GM19468 (cell line): Measurements from ENCODE around the gene CD5L.

Experiments
- ATAC-seq: cut with Tn5 transposase; IDR thresholded peaks from one replicate; pipeline ENCODE4 v1.9.1; 2021; ENCODE audit warnings: mild to moderate bottlenecking, moderate library complexity, moderate number of reproducible peaks; ENCODE audit not compliant: unreplicated experiment; ENCODE audit errors: extremely low read depth

The CD5L gene

DNA sequence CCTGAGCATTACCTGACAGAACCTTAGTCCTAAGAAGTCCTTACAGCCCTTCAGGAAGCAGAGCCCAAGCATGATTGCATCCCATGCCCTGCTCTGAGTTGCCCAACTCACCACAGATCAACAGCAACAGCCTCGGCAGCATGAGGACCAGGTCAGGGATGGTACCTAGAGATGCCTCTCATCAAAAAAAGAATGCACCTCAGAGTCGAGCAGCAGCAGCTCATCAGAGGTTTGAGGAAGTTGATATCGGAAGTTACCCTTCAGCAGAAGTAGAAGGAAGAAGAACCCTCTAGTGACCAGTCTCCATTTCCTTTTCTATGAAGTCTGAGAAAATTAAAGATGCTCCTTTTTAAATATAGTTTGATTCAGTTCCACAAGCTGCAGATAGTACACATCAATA is 21.7 kb downstream of the CD5L start, which contains the start of gene FCRL1:
Gene FCRL1, minus strand, starts transcription at position 225 of the 400 bp plus-strand sequence. Its CDS starts 83 bp downstream, at position 142.
- no peak for ATAC-seq

DNA sequence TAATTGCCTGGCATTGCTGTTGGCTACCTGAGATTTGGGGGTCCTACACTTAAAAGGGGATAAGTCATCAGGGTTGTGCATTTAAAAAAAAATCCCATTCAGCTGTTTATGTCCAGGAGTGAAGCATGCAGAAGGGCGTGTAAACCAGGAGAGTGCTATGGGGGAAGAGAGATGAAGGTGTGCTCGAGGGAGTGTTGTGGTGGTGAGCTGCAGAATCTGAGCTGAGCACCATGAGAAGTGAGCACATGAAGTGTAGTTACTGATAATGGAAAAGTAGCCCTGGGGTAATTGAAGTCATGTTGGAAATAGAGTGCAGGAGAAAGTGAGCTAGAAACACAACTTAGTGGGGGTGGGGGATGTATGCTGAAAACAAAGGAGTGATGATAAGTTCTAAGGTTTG is 22.4 kb downstream of the CD5L start:
- ATAC-seq, result no peak

DNA sequence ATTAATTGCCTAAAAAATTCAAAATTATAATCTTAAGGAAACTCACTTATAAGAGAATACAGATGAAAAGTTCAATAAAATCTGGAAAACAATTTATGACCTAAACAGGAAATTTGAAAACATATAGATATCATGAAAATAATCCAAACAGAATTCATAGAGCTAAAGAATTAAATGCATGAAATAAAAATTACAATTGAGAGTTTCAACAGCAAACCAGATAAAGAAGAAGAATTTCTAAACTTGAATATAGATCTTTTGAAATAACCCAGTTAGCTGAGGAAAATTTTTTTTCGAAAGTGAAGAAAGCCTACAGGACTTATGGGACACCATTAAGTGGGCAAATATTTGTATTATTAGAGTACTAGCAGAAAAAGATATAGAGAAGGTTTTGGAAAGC is 28.3 kb downstream of the CD5L start:
- no peak for ATAC-seq

DNA sequence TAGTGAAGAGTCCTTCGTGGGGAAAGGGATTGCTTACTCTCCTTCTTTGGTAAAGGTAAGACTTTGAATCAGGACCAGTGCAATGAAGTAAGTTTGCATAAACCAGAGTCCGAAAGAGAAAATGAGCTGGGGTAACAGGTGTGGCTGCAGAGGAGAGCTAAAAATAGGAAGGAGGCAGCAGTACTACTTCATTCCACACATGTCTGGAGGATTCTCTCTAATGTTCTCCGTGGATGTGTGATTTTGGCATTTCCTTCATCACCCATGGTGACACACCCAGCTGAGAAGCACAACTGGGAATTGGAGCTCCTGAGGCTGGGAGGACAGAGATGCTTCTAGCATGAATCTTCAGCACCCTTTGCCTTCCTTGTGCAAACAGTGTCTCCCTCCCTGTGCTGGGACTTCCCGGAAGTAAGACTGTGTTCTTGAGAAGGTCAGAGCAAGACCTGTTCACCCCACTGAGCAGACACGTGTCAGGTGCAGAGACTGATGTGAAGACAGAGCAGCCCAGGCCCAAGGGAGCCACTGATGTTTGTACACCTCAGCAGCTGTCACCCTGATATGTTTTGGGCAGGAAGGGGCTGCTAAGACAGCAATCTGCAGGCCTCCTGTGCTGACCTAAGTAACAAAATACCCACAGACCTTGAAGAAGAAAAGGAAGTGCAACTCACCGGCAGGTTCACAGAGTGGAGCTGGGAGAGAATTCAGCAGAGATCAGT is 35.0 kb downstream of the CD5L start:
- ATAC-seq, result peak; percentile 69

DNA sequence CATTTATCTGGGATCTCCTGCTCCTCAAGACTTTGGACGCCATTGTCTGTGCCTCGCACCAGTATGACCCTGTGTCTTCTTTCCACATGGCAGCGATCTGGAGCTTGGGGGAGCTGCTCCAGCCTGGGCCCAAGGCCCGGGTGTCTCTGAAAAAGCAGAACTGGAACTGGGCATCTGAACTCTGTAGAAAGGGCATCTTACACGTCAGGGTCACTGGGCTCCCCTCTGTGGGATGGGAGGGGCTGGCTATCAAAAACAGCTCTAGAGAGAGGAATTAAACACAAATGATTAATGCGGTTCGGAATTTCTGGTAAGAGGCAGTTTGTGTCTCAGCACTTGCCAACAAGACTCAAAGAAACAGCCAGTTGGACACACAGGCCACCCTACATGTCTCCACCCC is 37.8 kb downstream of the CD5L start:
- no peak for ATAC-seq

DNA sequence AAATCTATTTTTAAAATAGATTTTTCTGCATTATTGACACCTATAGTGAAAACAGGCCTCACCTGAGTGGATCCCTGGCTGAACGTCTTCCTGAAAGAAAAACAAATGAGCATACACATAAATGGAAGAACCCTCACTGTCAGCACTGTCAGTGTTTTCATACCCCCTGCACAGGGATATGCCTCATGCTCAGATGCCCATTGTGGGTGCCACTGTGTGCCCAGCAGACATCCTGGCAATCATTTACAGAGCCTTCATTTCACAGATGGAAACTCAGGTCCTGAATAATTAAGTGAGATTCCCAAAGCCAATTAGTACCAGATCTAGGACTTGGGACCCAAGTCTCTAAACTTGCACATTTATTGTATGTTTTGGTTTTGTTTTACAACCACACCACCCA is 41.6 kb downstream of the CD5L start:
- no peak for ATAC-seq

DNA sequence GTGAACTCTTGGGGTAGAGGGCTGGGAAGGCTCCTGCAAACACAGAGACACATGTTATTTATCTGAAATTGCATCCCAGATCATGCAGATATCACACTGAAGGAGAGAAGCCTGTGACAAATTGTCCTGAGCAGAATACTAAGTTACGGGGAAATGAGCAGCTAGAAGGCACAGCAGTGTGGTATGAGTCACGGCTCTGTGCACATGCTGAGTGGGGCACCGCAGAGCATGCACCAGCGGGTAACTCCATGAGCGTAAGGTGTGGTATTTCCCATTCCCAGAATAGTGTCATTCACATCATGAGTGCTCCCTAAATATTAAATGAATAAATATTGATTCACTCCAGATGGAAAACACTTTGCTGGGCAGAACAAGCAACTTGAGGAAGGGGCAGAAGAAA is 43.4 kb downstream of the CD5L start:
- no peak for ATAC-seq

DNA sequence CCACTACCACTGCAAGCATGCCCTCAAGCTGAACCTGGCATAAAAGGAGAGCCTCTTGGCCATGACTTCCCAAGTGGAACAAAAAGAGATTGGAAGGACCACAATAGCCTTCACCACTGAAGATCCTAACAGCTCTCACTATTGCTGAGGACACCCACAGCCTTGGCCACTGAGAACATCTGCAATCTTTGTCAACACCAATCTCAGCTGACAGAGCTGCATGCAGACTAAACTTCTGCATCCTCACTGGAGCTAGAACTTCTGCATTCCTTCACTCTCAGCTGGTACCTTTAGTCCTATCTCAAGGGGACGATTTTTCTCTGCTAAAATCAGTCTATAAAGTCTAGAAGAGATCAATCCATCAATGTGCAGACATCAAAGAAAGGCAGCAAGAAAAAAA is 56.4 kb downstream of the CD5L start:
- ATAC-seq, result no peak

DNA sequence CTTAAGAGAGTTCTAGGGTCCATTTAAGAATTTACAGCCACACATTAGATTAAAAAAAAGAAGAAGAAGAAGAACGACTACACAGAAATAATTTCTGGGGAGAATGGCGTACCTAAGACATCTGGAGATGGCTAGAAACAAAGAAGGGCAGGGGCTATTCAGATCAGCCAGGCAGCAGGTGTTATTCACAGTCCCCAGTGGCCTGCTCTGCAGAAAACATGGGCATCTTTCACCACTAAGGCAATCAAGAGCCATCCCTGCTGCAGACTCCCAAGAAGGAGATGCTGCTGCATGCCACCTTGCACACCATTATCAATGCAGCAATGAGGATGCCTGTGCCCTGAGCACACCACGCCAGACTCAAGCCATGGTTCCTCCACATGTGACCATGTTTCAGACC is 56.8 kb downstream of the CD5L start:
- ATAC-seq, result no peak

DNA sequence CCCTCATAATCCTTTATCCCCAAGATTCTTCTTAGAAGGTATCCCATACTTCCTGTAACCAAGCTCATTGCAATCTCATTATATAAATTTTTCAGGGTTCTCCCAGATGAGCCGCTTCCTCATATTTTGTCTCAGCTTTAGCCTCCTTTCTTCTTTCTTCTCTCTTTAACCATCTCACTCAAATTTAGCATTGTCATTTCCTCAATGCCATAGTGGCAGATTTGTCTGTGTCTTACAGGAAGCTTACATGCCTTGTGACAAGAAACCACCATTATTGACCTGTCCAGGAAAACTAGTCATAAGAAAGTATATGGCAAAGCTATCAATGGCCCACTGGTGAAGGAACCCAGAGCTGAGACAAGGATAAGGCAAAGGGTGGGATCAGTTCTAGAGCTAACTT is 58.7 kb downstream of the CD5L start:
- ATAC-seq, result no peak

DNA sequence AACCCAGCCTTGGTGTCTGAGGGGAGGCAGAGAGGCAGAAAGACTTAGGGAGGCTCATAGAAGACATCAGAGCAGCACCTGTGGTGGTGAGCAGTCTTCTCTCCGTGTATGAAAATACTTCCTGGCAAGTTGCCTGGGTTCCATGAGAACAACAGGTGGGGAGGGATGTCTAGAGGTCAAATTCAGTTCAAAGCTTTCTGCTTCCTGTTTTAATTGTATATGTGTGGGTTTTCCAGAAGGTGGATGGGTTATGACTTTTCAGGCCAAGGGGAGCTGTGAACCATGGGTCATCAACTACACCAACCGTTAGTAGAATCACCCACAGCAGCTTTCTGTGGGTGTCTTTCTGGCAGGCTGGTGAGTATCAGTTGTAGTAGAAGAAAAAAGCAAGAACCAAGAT is 60.6 kb downstream of the CD5L start:
- no peak for ATAC-seq
